Measurements from ENCODE around the gene FTHL17. TPM values are rescaled to one million over a fixed set of nuclear protein-coding genes. Genes with fewer than 3 reads are reported as not detected.

FTHL17 gene
- total RNA-seq, 1 donor from 2014 or later, result not detected

- Mint-ChIP-seq H3K27ac (ENCODE audit: unreplicated experiment) (no peak overlapping the region), H3K36me3 (ENCODE audit: unreplicated experiment) (no peaks in the 10 kb centered on the region), H3K4me1 (ENCODE audit: unreplicated experiment) (no peaks in the 10 kb centered on the region), H3K27me3 (ENCODE audit: unreplicated experiment) (peaks cover 2% of the 10 kb centered on the region), H3K9me3 (ENCODE audit: unreplicated experiment) (peaks cover 7% of the 10 kb centered on the region), H3K4me3 (ENCODE audit: unreplicated experiment) (no peak overlapping the region)
- TF ChIP-seq CTCF (IDR thresholded peaks at IDR 0.05), result no peak
- no peak for DNase-seq (ENCODE audit: extremely low spot score, unreplicated experiment)
These were observed 8.7 kb downstream of the FTHL17 start for GRCh38 chrX:31063114-31063513.

GRCh38 chrX:31061091-31061490 lies 10.8 kb downstream of the FTHL17 start:
- Mint-ChIP-seq H3K36me3 (ENCODE audit: unreplicated experiment) (no peaks in the 10 kb centered on the region), H3K27ac (ENCODE audit: unreplicated experiment) (no peak overlapping the region), H3K4me1 (ENCODE audit: unreplicated experiment) (no peaks in the 10 kb centered on the region), H3K27me3 (ENCODE audit: unreplicated experiment) (peaks cover 2% of the 10 kb centered on the region), H3K9me3 (ENCODE audit: unreplicated experiment) (peaks cover 7% of the 10 kb centered on the region), H3K4me3 (ENCODE audit: unreplicated experiment) (no peak overlapping the region)
- no peak for TF ChIP-seq CTCF (IDR thresholded peaks at IDR 0.05)
- DNase-seq (ENCODE audit: extremely low spot score, unreplicated experiment), result no peak

GRCh38 chrX:31060016-31060415 lies 11.8 kb downstream of the FTHL17 start:
- H3K4me1 Mint-ChIP-seq (ENCODE audit: unreplicated experiment), result no peaks in the 10 kb centered on the region
- DNase-seq (ENCODE audit: extremely low spot score, unreplicated experiment), result no peak
- TF ChIP-seq CTCF (IDR thresholded peaks at IDR 0.05), result no peak
- H3K27ac Mint-ChIP-seq (ENCODE audit: unreplicated experiment), result no peak overlapping the region
- H3K9me3 Mint-ChIP-seq (ENCODE audit: unreplicated experiment), result peaks cover 12% of the 10 kb centered on the region
- H3K36me3 Mint-ChIP-seq (ENCODE audit: unreplicated experiment), result no peaks in the 10 kb centered on the region
- H3K4me3 Mint-ChIP-seq (ENCODE audit: unreplicated experiment), result no peak overlapping the region
- H3K27me3 Mint-ChIP-seq (ENCODE audit: unreplicated experiment), result peaks cover 2% of the 10 kb centered on the region

- Mint-ChIP-seq H3K9me3 (ENCODE audit: unreplicated experiment) (peaks cover 6% of the 10 kb centered on the region), H3K4me3 (ENCODE audit: unreplicated experiment) (no peak overlapping the region), H3K36me3 (ENCODE audit: unreplicated experiment) (no peaks in the 10 kb centered on the region), H3K27ac (ENCODE audit: unreplicated experiment) (no peak overlapping the region), H3K27me3 (ENCODE audit: unreplicated experiment) (peaks cover 2% of the 10 kb centered on the region), H3K4me1 (ENCODE audit: unreplicated experiment) (no peaks in the 10 kb centered on the region)
- TF ChIP-seq CTCF (IDR thresholded peaks at IDR 0.05), result no peak
- DNase-seq (ENCODE audit: extremely low spot score, unreplicated experiment), result no peak
These were observed 13.6 kb downstream of the FTHL17 start for GRCh38 chrX:31058284-31058683.

GRCh38 chrX:31057691-31058090 lies 14.2 kb downstream of the FTHL17 start:
- H3K36me3 Mint-ChIP-seq (ENCODE audit: unreplicated experiment), result no peaks in the 10 kb centered on the region
- H3K4me3 Mint-ChIP-seq (ENCODE audit: unreplicated experiment), result no peak overlapping the region
- H3K27ac Mint-ChIP-seq (ENCODE audit: unreplicated experiment), result no peak overlapping the region
- DNase-seq (ENCODE audit: extremely low spot score, unreplicated experiment), result no peak
- TF ChIP-seq CTCF (IDR thresholded peaks at IDR 0.05), result no peak
- no peaks in the 10 kb centered on the region for H3K4me1 Mint-ChIP-seq (ENCODE audit: unreplicated experiment)
- peaks cover 6% of the 10 kb centered on the region for H3K9me3 Mint-ChIP-seq (ENCODE audit: unreplicated experiment)
- no peaks in the 10 kb centered on the region for H3K27me3 Mint-ChIP-seq (ENCODE audit: unreplicated experiment)
